HEK293 (cell line): Measurements from ENCODE around the gene NR0B2.

ENCODE experiments used
- OSR2 ChIP-seq: fragments of 450-650 bp; formaldehyde crosslinking; IDR thresholded peaks from 2 replicates; pipeline ENCODE4 v1.5.1; 2016; ENCODE audit warnings: missing biosample characterization, missing genetic modification characterization
- PATZ1 ChIP-seq: fragments of 450-650 bp; formaldehyde crosslinking; IDR thresholded peaks from 2 replicates; pipeline ENCODE4 v1.5.1; 2016; ENCODE audit warnings: missing biosample characterization, missing genetic modification characterization
- SALL2 ChIP-seq: fragments of 450-650 bp; formaldehyde crosslinking; IDR thresholded peaks from 2 replicates; pipeline ENCODE4 v1.5.0; 2017; ENCODE audit warnings: missing biosample characterization, mild to moderate bottlenecking, missing genetic modification characterization, borderline replicate concordance
- SP2 ChIP-seq: fragments of 450-650 bp; formaldehyde crosslinking; IDR thresholded peaks from 2 replicates; pipeline ENCODE4 v1.5.1; 2016; ENCODE audit warnings: missing biosample characterization, missing genetic modification characterization
- YY1 ChIP-seq: fragments of 450-650 bp; formaldehyde crosslinking; IDR thresholded peaks from 2 replicates; pipeline ENCODE4 v1.5.1; 2018; ENCODE audit warnings: missing biosample characterization, missing genetic modification characterization
- ZBTB17 ChIP-seq: fragments of 450-650 bp; formaldehyde crosslinking; IDR thresholded peaks from 2 replicates; pipeline ENCODE4 v1.5.1; 2016; ENCODE audit warnings: missing biosample characterization, missing genetic modification characterization
- ZBTB48 ChIP-seq: fragments of 450-650 bp; formaldehyde crosslinking; IDR thresholded peaks from 2 replicates; pipeline ENCODE4 v1.5.1; 2016; ENCODE audit warnings: missing biosample characterization, missing genetic modification characterization
- ZBTB8A ChIP-seq: fragments of 450-650 bp; formaldehyde crosslinking; IDR thresholded peaks from 2 replicates; pipeline ENCODE4 v1.5.1; 2016; ENCODE audit warnings: missing biosample characterization, missing genetic modification characterization
- ZNF121 ChIP-seq: fragments of 450-650 bp; formaldehyde crosslinking; IDR thresholded peaks from 2 replicates; pipeline ENCODE4 v1.5.1; 2016; ENCODE audit warnings: missing biosample characterization, missing genetic modification characterization
- ZNF148 ChIP-seq: fragments of 450-650 bp; formaldehyde crosslinking; IDR thresholded peaks from 2 replicates; pipeline ENCODE4 v1.5.0; 2017; ENCODE audit warnings: missing biosample characterization, missing genetic modification characterization, borderline replicate concordance
- ZNF350 ChIP-seq: fragments of 450-650 bp; formaldehyde crosslinking; IDR thresholded peaks from 2 replicates; pipeline ENCODE4 v1.5.0; 2017; ENCODE audit warnings: missing biosample characterization, mild to moderate bottlenecking, missing genetic modification characterization
- ZNF354C ChIP-seq: fragments of 450-650 bp; formaldehyde crosslinking; IDR thresholded peaks from 2 replicates; pipeline ENCODE4 v1.5.1; 2016; ENCODE audit warnings: missing biosample characterization, missing genetic modification characterization, low read depth, borderline replicate concordance
- ZNF366 ChIP-seq: fragments of 450-650 bp; formaldehyde crosslinking; conservative IDR thresholded peaks from 2 replicates; pipeline ENCODE4 v1.5.1; 2016; ENCODE audit warnings: missing biosample characterization, missing genetic modification characterization
- ZNF394 ChIP-seq: fragments of 450-650 bp; formaldehyde crosslinking; IDR thresholded peaks from 2 replicates; pipeline ENCODE4 v1.5.1; 2016; ENCODE audit warnings: missing biosample characterization, missing genetic modification characterization, mild to moderate bottlenecking, moderate library complexity, borderline replicate concordance
- ZNF426 ChIP-seq: fragments of 450-650 bp; formaldehyde crosslinking; IDR thresholded peaks from 2 replicates; pipeline ENCODE4 v1.5.1; 2017; ENCODE audit warnings: missing biosample characterization, missing genetic modification characterization, mild to moderate bottlenecking, inconsistent platforms, moderate library complexity
- ZNF555 ChIP-seq: fragments of 450-650 bp; formaldehyde crosslinking; conservative IDR thresholded peaks from 2 replicates; pipeline ENCODE4 v1.5.1; 2017; ENCODE audit warnings: missing biosample characterization, mild to moderate bottlenecking, missing genetic modification characterization, inconsistent platforms
- ZNF610 ChIP-seq: fragments of 450-650 bp; formaldehyde crosslinking; IDR thresholded peaks from 2 replicates; pipeline ENCODE4 v1.5.1; 2016; ENCODE audit warnings: missing biosample characterization, missing genetic modification characterization, borderline replicate concordance
- ZNF621 ChIP-seq: fragments of 450-650 bp; formaldehyde crosslinking; IDR thresholded peaks from 2 replicates; pipeline ENCODE4 v1.5.1; 2017; ENCODE audit warnings: missing biosample characterization, missing genetic modification characterization
- ZNF639 ChIP-seq: fragments of 450-650 bp; formaldehyde crosslinking; IDR thresholded peaks from 2 replicates; pipeline ENCODE4 v1.5.1; 2016; ENCODE audit warnings: missing biosample characterization, missing genetic modification characterization
- ZNF660 ChIP-seq: fragments of 450-650 bp; IDR thresholded peaks from 2 replicates; pipeline ENCODE4 v1.5.1; 2018; ENCODE audit warnings: missing biosample characterization, mild to moderate bottlenecking, missing genetic modification characterization
- ZNF747 ChIP-seq: fragments of 450-650 bp; formaldehyde crosslinking; IDR thresholded peaks from 2 replicates; pipeline ENCODE4 v1.5.1; 2016; ENCODE audit warnings: missing biosample characterization, missing genetic modification characterization
- ZNF785 ChIP-seq: fragments of 450-650 bp; formaldehyde crosslinking; IDR thresholded peaks from 2 replicates; pipeline ENCODE4 v1.5.1; 2016; ENCODE audit warnings: missing biosample characterization, missing genetic modification characterization
- ZSCAN16 ChIP-seq: fragments of 450-650 bp; formaldehyde crosslinking; IDR thresholded peaks from 2 replicates; pipeline ENCODE4 v1.5.1; 2016; ENCODE audit warnings: missing biosample characterization, missing genetic modification characterization
- TF ChIP-seq, protein P1 (sequence below): fragments of 450-650 bp; formaldehyde crosslinking; conservative IDR thresholded peaks from 2 replicates; pipeline ENCODE4 v1.5.1; 2016; ENCODE audit warnings: low read depth, missing biosample characterization, missing genetic modification characterization
- TF ChIP-seq, protein P2 (sequence below): fragments of 450-650 bp; formaldehyde crosslinking; IDR thresholded peaks from 2 replicates; pipeline ENCODE4 v1.5.1; 2016; ENCODE audit warnings: missing biosample characterization, missing genetic modification characterization
- TF ChIP-seq, protein P3 (sequence below): fragments of 450-650 bp; formaldehyde crosslinking; IDR thresholded peaks from 2 replicates; pipeline ENCODE4 v1.5.1; 2016; ENCODE audit warnings: missing biosample characterization, missing genetic modification characterization

The NR0B2 gene

GRCh38 chr1:26921540-26922430 is 8.0 kb upstream of the NR0B2 start, which contains the start of gene NUDC (continued):
- TF ChIP-seq ZNF148 (tag by site-specific recombination) (no peak), SP2 (tag by site-specific recombination) (peak; percentile 99), ZBTB17 (tag by site-specific recombination) (peak; percentile 98), ZNF426 (tag by site-specific recombination) (no peak), ZNF394 (no peak; the same call in 1 of the 2 replicates), OSR2 (tag by site-specific recombination) (no peak), ZNF747 (tag by site-specific recombination) (no peak), ZNF785 (tag by site-specific recombination) (0 out of 2 replicates have a peak, but pooled peaks have one; percentile 45), ZNF354C (tag by site-specific recombination) (no peak), ZBTB8A (tag by site-specific recombination) (peak; percentile 83), ZBTB48 (tag by site-specific recombination) (peak; percentile 34), SALL2 (tag by site-specific recombination) (no peak), ZNF555 (tag by site-specific recombination) (no peak), ZNF639 (no peak), ZNF366 (tag by site-specific recombination) (peak; percentile 67), ZNF610 (tag by site-specific recombination) (peak; percentile 66; the same call in 1 of the 2 replicates), ZNF350 (tag by site-specific recombination) (no peak), ZNF621 (tag by site-specific recombination) (no peak), ZNF660 (tag by site-specific recombination) (no peak), ZSCAN16 (tag by site-specific recombination) (0 out of 2 replicates have a peak, but pooled peaks have one; percentile 22), ZNF121 (tag by site-specific recombination) (peak; percentile 67; the same call in 1 of the 2 replicates), PATZ1 (tag by site-specific recombination) (peak; percentile 61), YY1 (peak; percentile 37; the same call in 1 of the 2 replicates)
- TF ChIP-seq, protein P1, sequence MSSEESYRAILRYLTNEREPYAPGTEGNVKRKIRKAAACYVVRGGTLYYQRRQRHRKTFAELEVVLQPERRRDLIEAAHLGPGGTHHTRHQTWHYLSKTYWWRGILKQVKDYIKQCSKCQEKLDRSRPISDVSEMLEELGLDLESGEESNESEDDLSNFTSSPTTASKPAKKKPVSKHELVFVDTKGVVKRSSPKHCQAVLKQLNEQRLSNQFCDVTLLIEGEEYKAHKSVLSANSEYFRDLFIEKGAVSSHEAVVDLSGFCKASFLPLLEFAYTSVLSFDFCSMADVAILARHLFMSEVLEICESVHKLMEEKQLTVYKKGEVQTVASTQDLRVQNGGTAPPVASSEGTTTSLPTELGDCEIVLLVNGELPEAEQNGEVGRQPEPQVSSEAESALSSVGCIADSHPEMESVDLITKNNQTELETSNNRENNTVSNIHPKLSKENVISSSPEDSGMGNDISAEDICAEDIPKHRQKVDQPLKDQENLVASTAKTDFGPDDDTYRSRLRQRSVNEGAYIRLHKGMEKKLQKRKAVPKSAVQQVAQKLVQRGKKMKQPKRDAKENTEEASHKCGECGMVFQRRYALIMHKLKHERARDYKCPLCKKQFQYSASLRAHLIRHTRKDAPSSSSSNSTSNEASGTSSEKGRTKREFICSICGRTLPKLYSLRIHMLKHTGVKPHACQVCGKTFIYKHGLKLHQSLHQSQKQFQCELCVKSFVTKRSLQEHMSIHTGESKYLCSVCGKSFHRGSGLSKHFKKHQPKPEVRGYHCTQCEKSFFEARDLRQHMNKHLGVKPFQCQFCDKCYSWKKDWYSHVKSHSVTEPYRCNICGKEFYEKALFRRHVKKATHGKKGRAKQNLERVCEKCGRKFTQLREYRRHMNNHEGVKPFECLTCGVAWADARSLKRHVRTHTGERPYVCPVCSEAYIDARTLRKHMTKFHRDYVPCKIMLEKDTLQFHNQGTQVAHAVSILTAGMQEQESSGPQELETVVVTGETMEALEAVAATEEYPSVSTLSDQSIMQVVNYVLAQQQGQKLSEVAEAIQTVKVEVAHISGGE (tag by site-specific recombination), result peak; percentile 92
- TF ChIP-seq, protein P2, sequence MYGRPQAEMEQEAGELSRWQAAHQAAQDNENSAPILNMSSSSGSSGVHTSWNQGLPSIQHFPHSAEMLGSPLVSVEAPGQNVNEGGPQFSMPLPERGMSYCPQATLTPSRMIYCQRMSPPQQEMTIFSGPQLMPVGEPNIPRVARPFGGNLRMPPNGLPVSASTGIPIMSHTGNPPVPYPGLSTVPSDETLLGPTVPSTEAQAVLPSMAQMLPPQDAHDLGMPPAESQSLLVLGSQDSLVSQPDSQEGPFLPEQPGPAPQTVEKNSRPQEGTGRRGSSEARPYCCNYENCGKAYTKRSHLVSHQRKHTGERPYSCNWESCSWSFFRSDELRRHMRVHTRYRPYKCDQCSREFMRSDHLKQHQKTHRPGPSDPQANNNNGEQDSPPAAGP (tag by site-specific recombination), result peak; percentile 77; the same call in 1 of the 2 replicates
- TF ChIP-seq, protein P3, sequence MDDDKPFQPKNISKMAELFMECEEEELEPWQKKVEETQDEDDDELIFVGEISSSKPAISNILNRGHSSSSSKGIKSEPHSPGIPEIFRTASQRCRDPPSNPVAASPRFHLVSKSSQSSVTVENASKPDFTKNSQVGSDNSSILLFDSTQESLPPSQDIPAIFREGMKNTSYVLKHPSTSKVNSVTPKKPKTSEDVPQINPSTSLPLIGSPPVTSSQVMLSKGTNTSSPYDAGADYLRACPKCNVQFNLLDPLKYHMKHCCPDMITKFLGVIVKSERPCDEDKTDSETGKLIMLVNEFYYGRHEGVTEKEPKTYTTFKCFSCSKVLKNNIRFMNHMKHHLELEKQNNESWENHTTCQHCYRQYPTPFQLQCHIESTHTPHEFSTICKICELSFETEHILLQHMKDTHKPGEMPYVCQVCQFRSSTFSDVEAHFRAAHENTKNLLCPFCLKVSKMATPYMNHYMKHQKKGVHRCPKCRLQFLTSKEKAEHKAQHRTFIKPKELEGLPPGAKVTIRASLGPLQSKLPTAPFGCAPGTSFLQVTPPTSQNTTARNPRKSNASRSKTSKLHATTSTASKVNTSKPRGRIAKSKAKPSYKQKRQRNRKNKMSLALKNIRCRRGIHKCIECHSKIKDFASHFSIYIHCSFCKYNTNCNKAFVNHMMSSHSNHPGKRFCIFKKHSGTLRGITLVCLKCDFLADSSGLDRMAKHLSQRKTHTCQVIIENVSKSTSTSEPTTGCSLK (tag by site-specific recombination), result no peak
